ENCODE measurements around the gene TRABD2B. TPM values are rescaled to one million over a fixed set of nuclear protein-coding genes. Genes with fewer than 3 reads are reported as not detected.

TRABD2B gene
- total and polyA plus RNA-seq, 2 of the 13 experiments (the other 11 are each of a cell fraction or from before 2014, with no cell fraction given) = 0.04 TPM; not detected in 1

GRCh38 chr1:47713975-47714767 is 283.0 kb downstream of the TRABD2B start:
- no peaks in the 10 kb centered on the region for H3K36me3 ChIP-seq (replicated peaks in 1 of 2; ENCODE audit: control insufficient read depth in 1 of 2, insufficient read depth in 2 of 2, low read length in 2 of 2)
- in situ Hi-C loops (cut with HindIII; ENCODE audit: extremely low pct_ligation_motif_present, low pct_unique_long_range_greater_than_20kb) (loop anchor here (5.0 to 25.0 kb wide), 3 partner anchors 187 to 527 kb away; partner anchors contain the start of gene PDZK1IP1), intact Hi-C loops (cut with micrococcal nuclease; ENCODE audit: unreplicated experiment) (no loop called here)
- no peaks in the 10 kb centered on the region for H4K20me1 ChIP-seq (ENCODE audit: insufficient read depth, low read length)
- H3K4me1 ChIP-seq (ENCODE audit: insufficient read depth, low read length) = peaks cover 17% of the 10 kb centered on the region
- no peak overlapping the region for H3K27ac ChIP-seq (ENCODE audit: extremely low read length, insufficient read depth, low read length)
- no peak for FAIRE-seq
- no peak for ATAC-seq
- TF ChIP-seq ZNF496 (CRISPR knock-in tag; IDR thresholded peaks at IDR 0.05; ENCODE audit: insufficient replicate concordance) (no peak), MLX (CRISPR knock-in tag; IDR thresholded peaks at IDR 0.05) (no peak), RARG (CRISPR knock-in tag; IDR thresholded peaks at IDR 0.05; ENCODE audit: low read depth) (no peak), ZNF768 (CRISPR knock-in tag; IDR thresholded peaks at IDR 0.05) (peak; percentile 50; the same call in 1 of the 2 replicates), DR1 (CRISPR knock-in tag; IDR thresholded peaks at IDR 0.05) (no peak)
- no peak overlapping the region for H2AFZ ChIP-seq (ENCODE audit: low read length)
- H3K4me3 ChIP-seq (replicated peaks in 1 of 3; ENCODE audit: insufficient read depth in 1 of 3, low read depth in 2 of 3, low read length in 3 of 3) = no peak overlapping the region
- DNase-seq (ENCODE audit: low spot score) = no peak
- 44% methylated on average over 4 of the region's 4 CpGs for WGBS (ENCODE audit: low lambda C conversion rate)
- no peak overlapping the region for H3K4me2 ChIP-seq (ENCODE audit: low read depth, low read length)
- no peaks in the 10 kb centered on the region for H3K9me3 ChIP-seq (ENCODE audit: low read length)
- POLR2A ChIA-PET = no interaction called here
- no TSS peak for BruUV-seq (replicated peaks)
- CTCF ChIA-PET (ENCODE audit: low intra/inter-chr PET ratio, low total read pairs) = no interaction called here
- no peak overlapping the region for H3K9ac ChIP-seq (ENCODE audit: insufficient read depth, low read depth, low read length)
- peaks cover 6 to 56% of the 10 kb centered on the region in 2 experiments for H3K27me3 ChIP-seq (ENCODE audit: control insufficient read depth in 1 of 2, insufficient read depth in 2 of 2, low read length in 2 of 2)
- no peaks in the 10 kb centered on the region for H3K79me2 ChIP-seq (ENCODE audit: insufficient read depth, low read length)

DNA sequence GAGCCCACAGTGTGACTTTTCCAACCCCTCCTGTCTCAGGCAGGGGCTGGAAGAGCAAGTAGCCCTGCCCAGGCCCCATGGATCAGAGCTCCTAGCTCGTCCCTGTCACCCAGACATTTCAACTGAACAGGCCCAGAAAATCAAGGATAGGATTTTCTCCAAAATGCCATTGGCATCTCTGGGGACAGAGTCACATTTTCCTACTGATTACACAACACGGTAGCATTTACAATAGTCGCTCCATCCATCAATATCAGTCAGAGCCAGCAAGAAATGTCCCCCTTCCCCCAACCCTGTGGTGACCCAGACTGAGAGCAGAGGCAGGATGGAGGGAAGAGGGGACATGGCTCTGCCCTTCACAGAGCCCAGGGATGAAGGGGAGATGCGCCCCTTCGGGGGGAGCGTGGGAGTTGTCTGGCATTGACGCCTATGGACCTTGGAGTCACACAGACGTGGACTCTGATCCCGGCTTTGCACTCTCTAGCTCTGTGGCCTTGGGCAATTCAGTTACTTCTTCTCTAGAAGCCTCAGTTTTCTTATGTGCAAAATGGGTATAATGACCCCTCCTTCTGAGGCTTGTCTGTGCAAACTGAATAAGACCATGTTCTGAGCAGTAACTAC is 283.7 kb downstream of the TRABD2B start:
- H3K9ac ChIP-seq (ENCODE audit: insufficient read depth, low read depth, low read length) = no peak overlapping the region
- H3K9me3 ChIP-seq (ENCODE audit: low read length) = no peaks in the 10 kb centered on the region
- H3K4me2 ChIP-seq (ENCODE audit: low read depth, low read length) = no peak overlapping the region
- H4K20me1 ChIP-seq (ENCODE audit: insufficient read depth, low read length) = no peaks in the 10 kb centered on the region
- ChIA-PET POLR2A (no interaction called here), CTCF (ENCODE audit: low intra/inter-chr PET ratio, low total read pairs) (no interaction called here)
- WGBS (ENCODE audit: low lambda C conversion rate) = 10% methylated on average over 9 of the region's 9 CpGs
- no peak for ATAC-seq
- no peak for DNase-seq (ENCODE audit: low spot score)
- no peak overlapping the region for H3K27ac ChIP-seq (ENCODE audit: extremely low read length, insufficient read depth, low read length)
- no peak overlapping the region for H3K4me3 ChIP-seq (replicated peaks in 1 of 3; ENCODE audit: insufficient read depth in 1 of 3, low read depth in 2 of 3, low read length in 3 of 3)
- intact Hi-C loops (cut with micrococcal nuclease; ENCODE audit: unreplicated experiment) (no loop called here), in situ Hi-C loops (cut with HindIII; ENCODE audit: extremely low pct_ligation_motif_present, low pct_unique_long_range_greater_than_20kb) (loop anchor here (5.0 to 25.0 kb wide), 3 partner anchors 186 to 526 kb away; partner anchors contain the start of gene PDZK1IP1)
- no peak overlapping the region for H2AFZ ChIP-seq (ENCODE audit: low read length)
- no TSS peak for BruUV-seq (replicated peaks)
- H3K79me2 ChIP-seq (ENCODE audit: insufficient read depth, low read length) = no peaks in the 10 kb centered on the region
- peak; percentile 49; the same call in 1 of the 2 replicates for TF ChIP-seq ZNF629 (CRISPR knock-in tag; conservative IDR thresholded peaks at IDR 0.05)
- TF ChIP-seq, protein P1, sequence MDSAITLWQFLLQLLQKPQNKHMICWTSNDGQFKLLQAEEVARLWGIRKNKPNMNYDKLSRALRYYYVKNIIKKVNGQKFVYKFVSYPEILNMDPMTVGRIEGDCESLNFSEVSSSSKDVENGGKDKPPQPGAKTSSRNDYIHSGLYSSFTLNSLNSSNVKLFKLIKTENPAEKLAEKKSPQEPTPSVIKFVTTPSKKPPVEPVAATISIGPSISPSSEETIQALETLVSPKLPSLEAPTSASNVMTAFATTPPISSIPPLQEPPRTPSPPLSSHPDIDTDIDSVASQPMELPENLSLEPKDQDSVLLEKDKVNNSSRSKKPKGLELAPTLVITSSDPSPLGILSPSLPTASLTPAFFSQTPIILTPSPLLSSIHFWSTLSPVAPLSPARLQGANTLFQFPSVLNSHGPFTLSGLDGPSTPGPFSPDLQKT (CRISPR knock-in tag; IDR thresholded peaks at IDR 0.05; ENCODE audit: borderline replicate concordance) = no peak
- peaks cover 20% of the 10 kb centered on the region for H3K4me1 ChIP-seq (ENCODE audit: insufficient read depth, low read length)
- no peaks in the 10 kb centered on the region for H3K36me3 ChIP-seq (replicated peaks in 1 of 2; ENCODE audit: control insufficient read depth in 1 of 2, insufficient read depth in 2 of 2, low read length in 2 of 2)
- peaks cover 13 to 58% of the 10 kb centered on the region in 2 experiments for H3K27me3 ChIP-seq (ENCODE audit: control insufficient read depth in 1 of 2, insufficient read depth in 2 of 2, low read length in 2 of 2)
- FAIRE-seq = no peak
